ENCODE measurements around the gene SSR4.

Gene SSR4

DNA sequence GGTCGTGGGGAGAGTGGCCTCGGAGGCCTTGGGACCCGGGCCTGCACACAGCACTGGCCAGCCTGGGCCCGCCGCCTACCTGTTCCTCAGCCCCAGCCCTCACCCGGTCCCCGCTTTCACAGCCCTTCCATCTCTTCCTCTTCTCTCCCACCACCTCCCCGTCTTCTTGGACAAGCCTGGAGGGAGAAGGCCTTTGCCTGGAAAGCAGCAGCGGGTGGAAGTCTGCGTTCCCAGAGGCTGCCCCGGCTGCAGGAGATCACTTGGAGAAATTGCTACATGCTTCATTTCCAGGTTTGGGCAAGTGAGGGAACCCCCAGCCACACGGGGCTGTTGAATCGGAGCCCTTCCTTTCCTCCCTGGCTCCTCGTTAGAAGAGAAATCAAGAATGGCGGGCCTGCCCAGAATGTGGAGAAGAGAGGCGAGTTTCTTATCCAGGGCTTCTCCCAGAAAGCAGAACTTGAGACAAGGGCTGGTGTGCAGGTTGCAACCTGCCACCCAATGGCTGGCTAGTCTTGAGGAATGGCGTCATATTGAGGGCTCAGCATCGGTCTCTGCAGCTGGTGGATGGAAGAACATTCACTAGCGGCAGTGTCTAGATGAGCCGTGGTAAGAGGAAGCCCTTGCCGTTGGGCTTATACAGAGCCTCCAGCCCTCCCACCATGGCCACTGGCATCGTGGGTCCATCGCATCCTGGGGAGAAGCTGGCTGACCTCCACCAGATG, 37.1 kb downstream of the SSR4 start:
- DNase-seq: no peak

- no peak for DNase-seq
Observed at GRCh38 chrX:153832728-153833127, 38.3 kb downstream of the SSR4 start.

DNA sequence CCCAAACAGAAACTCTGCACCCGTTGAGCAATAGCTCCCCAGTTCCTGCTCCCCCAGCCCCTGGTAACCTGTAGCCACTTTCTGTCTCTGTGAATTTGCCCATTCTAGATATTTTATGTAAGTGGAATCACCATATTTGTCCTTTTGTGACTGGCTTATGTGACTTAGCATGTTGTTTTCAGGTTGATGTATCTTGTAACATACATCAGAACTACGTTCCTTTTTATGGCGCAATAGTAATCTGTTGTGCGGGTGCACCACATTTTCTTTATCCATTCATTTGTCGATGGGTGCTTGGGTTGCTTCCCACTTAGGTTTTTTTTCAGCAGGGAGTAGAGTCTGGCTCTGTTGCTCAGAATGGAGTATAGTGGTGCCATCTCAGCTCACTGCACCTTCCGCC, 42.5 kb downstream of the SSR4 start:
- no peak for DNase-seq

DNA sequence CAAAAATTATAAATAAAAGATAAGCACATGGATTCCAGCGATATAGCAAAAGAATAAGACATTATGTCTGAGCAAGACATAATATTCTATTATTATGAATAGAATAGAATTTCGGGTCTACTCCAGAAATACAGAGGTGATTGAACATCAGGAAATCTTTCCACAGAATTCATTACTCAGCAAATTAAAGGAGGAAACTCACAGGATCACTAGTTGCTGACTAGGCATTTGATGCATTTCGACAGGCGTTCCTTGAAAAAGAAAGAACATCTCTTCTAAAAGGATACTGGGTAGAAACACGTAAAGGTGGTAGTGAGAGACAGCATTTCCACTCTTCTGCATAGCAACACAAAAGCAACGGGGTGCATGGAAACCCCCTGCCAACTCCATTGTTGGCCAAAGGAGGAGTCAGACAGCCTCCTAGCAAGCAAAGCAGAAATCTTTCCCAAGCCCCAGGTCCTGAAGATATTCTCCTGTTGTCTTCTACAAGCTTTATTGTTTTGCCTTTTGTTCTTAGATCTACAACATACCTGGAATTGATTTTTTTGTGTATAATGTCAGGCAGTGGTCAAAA, 50.1 kb downstream of the SSR4 start:
- no peak for DNase-seq

DNA sequence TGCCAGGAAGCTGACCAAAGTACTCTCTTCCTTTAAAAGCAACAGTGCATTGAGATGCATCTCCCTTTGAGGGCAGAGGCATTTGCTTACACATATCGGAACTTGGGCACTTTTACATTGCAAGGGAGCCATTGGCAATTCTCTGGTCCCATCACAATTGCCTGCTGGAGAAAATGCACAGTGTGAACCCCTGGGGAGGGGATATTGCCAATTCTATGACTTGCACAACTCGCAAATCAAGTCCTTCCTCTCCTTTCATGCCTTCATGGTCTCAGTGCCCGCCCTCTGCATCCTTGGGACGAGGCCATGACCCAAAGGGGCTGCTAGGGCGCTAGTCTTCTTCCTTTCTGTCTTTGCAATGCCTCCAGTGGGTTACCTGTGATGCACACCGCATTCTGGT, 50.7 kb downstream of the SSR4 start:
- DNase-seq: no peak

- DNase-seq: no peak
Observed at GRCh38 chrX:153845842-153846241, 51.4 kb downstream of the SSR4 start.
